GM23338 (cell line): ENCODE data around the gene SUSD4. TPM values are rescaled to one million over a fixed set of nuclear protein-coding genes. Genes with fewer than 3 reads are reported as not detected.

Experiments used
- ATAC-seq: fragments of 200-7000 bp; cut with Tn5 transposase; 3 replicates; pipeline ENCODE4 v1.9.1; 2020
- DNase-seq: peaks from one replicate; pipeline ENCODE4 v3.0.0-alpha.2; 2015; ENCODE audit warnings: low spot score
- H2AFZ ChIP-seq: fragments of 200-600 bp; sonication (generic); 2 replicates; pipeline ENCODE4 v1.8.0; 2016; ENCODE audit warnings: antibody characterized with exemption, mild to moderate bottlenecking, moderate library complexity
- H3F3A ChIP-seq: fragments of 200-600 bp; sonication (generic); replicated peaks from 2 replicates; pipeline ENCODE4 v1.8.0; 2017; ENCODE audit warnings: antibody characterized with exemption, mixed run types, low read depth
- H3K27ac ChIP-seq: fragments of 200-600 bp; sonication (generic); 2 replicates; pipeline ENCODE4 v1.6.1; 2016; ENCODE audit warnings: low read depth
- H3K27me3 ChIP-seq: fragments of 200-600 bp; sonication (generic); 2 replicates; pipeline ENCODE4 v1.8.0; 2016; ENCODE audit warnings: mild to moderate bottlenecking, mixed run types, moderate library complexity; ENCODE audit not compliant: insufficient read depth
- H3K36me3 ChIP-seq: fragments of 200-600 bp; sonication (generic); 2 replicates; pipeline ENCODE4 v1.8.0; 2016; ENCODE audit warnings: mild to moderate bottlenecking; ENCODE audit not compliant: insufficient read depth
- H3K4me1 ChIP-seq: fragments of 200-600 bp; sonication (generic); 2 replicates; pipeline ENCODE4 v1.8.0; 2016; ENCODE audit warnings: mild to moderate bottlenecking, moderate library complexity; ENCODE audit not compliant: insufficient read depth
- H3K4me2 ChIP-seq: fragments of 200-600 bp; sonication (generic); 2 replicates; pipeline ENCODE4 v1.7.1; 2017; ENCODE audit warnings: mixed run types
- H3K4me3 ChIP-seq: fragments of 200-600 bp; sonication (generic); 2 replicates; pipeline ENCODE4 v1.6.1; 2016; ENCODE audit warnings: mixed run types
- H3K79me2 ChIP-seq: fragments of 200-600 bp; sonication (generic); replicated peaks from 2 replicates; pipeline ENCODE4 v1.8.0; 2017; ENCODE audit warnings: mild to moderate bottlenecking; ENCODE audit not compliant: insufficient read depth
- H3K9me2 ChIP-seq: fragments of 200-600 bp; sonication (generic); 2 replicates; pipeline ENCODE4 v1.8.0; 2017; ENCODE audit not compliant: insufficient read depth
- H4K20me1 ChIP-seq: fragments of 200-600 bp; sonication (generic); replicated peaks from 2 replicates; pipeline ENCODE4 v1.8.0; 2017; ENCODE audit warnings: mild to moderate bottlenecking; ENCODE audit not compliant: insufficient read depth
- H3K27ac Mint-ChIP-seq: 2 replicates; pipeline ENCODE4 v1.8.0; 2020; ENCODE audit warnings: inconsistent platforms, mild to moderate bottlenecking, moderate library complexity, mixed read lengths
- H3K27me3 Mint-ChIP-seq: 3 replicates; pipeline ENCODE4 v1.8.0; 2022; ENCODE audit warnings: low read depth, mild to moderate bottlenecking, moderate library complexity, mixed read lengths, inconsistent platforms; ENCODE audit not compliant: insufficient read depth, poor library complexity
- H3K36me3 Mint-ChIP-seq: 3 replicates; pipeline ENCODE4 v1.8.0; 2021; ENCODE audit warnings: low read depth, mild to moderate bottlenecking, inconsistent platforms, moderate library complexity, mixed read lengths
- H3K4me1 Mint-ChIP-seq: 3 replicates; pipeline ENCODE4 v1.8.0; 2020; ENCODE audit warnings: mild to moderate bottlenecking, inconsistent platforms, mixed read lengths
- H3K4me3 Mint-ChIP-seq: 3 replicates; pipeline ENCODE4 v1.8.0; 2021; ENCODE audit warnings: moderate library complexity, mild to moderate bottlenecking, inconsistent platforms, mixed read lengths
- H3K9me3 Mint-ChIP-seq: 3 replicates; pipeline ENCODE4 v1.8.0; 2020; ENCODE audit warnings: moderate library complexity, mild to moderate bottlenecking, inconsistent platforms, mixed read lengths
- CREB1 ChIP-seq: fragments of 250-450 bp; sonication (Bioruptor Pico); IDR thresholded peaks from 2 replicates; pipeline ENCODE4 v1.5.0; 2020; ENCODE audit warnings: low read depth, mild to moderate bottlenecking, moderate library complexity
- ETS1 ChIP-seq: IDR thresholded peaks from 2 replicates; pipeline ENCODE4 v1.6.1; 2016; ENCODE audit warnings: antibody characterized with exemption
- EZH2 ChIP-seq: fragments of 200-600 bp; sonication (generic); IDR thresholded peaks from one replicate; pipeline ENCODE4 v1.8.0; 2017; ENCODE audit warnings: antibody characterized with exemption, mild to moderate bottlenecking, low read depth; ENCODE audit not compliant: unreplicated experiment
- EZH2phosphoT487 ChIP-seq: fragments of 200-600 bp; sonication (generic); IDR thresholded peaks from one replicate; pipeline ENCODE4 v1.8.1; 2018; ENCODE audit warnings: antibody characterized with exemption; ENCODE audit not compliant: unreplicated experiment
- JUNB ChIP-seq: IDR thresholded peaks from one replicate; pipeline ENCODE4 v1.6.1; 2016; ENCODE audit warnings: antibody characterized with exemption; ENCODE audit not compliant: unreplicated experiment
- POLR2AphosphoS5 ChIP-seq: IDR thresholded peaks from 2 replicates; pipeline ENCODE4 v1.6.1; 2016; ENCODE audit warnings: antibody characterized with exemption, low read depth
- REST ChIP-seq: IDR thresholded peaks from one replicate; pipeline ENCODE4 v1.6.1; 2018; ENCODE audit warnings: antibody characterized with exemption; ENCODE audit not compliant: unreplicated experiment
- STAT1 ChIP-seq: IDR thresholded peaks from one replicate; pipeline ENCODE4 v1.6.1; 2016; ENCODE audit warnings: antibody characterized with exemption; ENCODE audit not compliant: unreplicated experiment
- ZNF114 ChIP-seq: fragments of 250-450 bp; sonication (Bioruptor Pico); IDR thresholded peaks from 2 replicates; pipeline ENCODE4 v1.5.0; 2020; ENCODE audit warnings: mild to moderate bottlenecking, moderate library complexity
- ZNF331 ChIP-seq: fragments of 250-450 bp; sonication (Bioruptor Pico); IDR thresholded peaks from 2 replicates; pipeline ENCODE4 v1.5.0; 2020; ENCODE audit warnings: low read depth, mild to moderate bottlenecking, moderate library complexity
- polyA plus RNA-seq: library from polyadenylated mRNA; unstranded; fragments of >200 nt; fragmentation: Nextera tagmentation; extraction: Ambion mirVana; gene quantifications from 2 replicates; pipeline ENCODE4 v1.2.1, GENCODE V29; 2016
- total RNA-seq: library from RNA; depleted of rRNA; stranded (reverse); fragments of >200 nt; shearing (Covaris generic); gene quantifications from 2 replicates; pipeline ENCODE4 v1.2.3, GENCODE V29; 2014
- TF ChIP-seq, protein P1 (sequence below): fragments of 250-450 bp; sonication (Bioruptor Pico); IDR thresholded peaks from 2 replicates; pipeline ENCODE4 v1.5.0; 2020; ENCODE audit warnings: mild to moderate bottlenecking, moderate library complexity
- TF ChIP-seq, protein P2 (sequence below), 2 experiments: fragments of 200-600 bp in 1 of 2; sonication (generic) in 1 of 2; conservative IDR thresholded peaks; 2 replicates each; pipeline versions ENCODE4 v1.5.1 to v1.6.1; 2016 to 2017; ENCODE audit warnings: antibody characterized with exemption in 2 of 2, low read depth in 2 of 2, mild to moderate bottlenecking in 2 of 2, moderate library complexity in 1 of 2

Gene SUSD4
- total and polyA plus RNA-seq, 2 experiments from 2014 or later, result 2.3 to 3.6 TPM

DNA sequence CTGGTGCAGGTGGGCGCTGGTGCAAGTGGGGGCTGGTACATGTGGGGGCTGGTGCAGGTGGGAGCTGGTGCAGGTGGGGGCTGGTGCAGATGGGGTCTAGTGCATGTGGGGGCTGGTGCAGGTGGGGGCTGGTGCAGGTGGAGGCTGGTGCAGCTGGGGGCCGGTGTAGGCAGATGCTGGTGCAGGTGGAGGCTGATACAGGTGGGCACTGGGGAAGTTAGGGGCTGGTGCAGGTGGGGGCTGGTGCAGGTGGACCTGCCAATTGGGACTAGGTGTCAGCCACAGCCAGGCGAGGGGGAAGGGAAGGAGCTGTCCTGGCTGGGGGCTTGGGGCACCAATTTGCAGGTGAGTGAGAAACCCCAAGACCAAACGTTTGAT is 174.5 kb downstream of the SUSD4 start:
- TF ChIP-seq ZNF331 (CRISPR knock-in tag) (no peak), EZH2phosphoT487 (no peak), ZNF114 (no peak), STAT1 (no peak), CREB1 (CRISPR knock-in tag) (no peak), POLR2AphosphoS5 (no peak), ETS1 (no peak), REST (no peak), EZH2 (no peak), JUNB (no peak)
- TF ChIP-seq, protein P1, sequence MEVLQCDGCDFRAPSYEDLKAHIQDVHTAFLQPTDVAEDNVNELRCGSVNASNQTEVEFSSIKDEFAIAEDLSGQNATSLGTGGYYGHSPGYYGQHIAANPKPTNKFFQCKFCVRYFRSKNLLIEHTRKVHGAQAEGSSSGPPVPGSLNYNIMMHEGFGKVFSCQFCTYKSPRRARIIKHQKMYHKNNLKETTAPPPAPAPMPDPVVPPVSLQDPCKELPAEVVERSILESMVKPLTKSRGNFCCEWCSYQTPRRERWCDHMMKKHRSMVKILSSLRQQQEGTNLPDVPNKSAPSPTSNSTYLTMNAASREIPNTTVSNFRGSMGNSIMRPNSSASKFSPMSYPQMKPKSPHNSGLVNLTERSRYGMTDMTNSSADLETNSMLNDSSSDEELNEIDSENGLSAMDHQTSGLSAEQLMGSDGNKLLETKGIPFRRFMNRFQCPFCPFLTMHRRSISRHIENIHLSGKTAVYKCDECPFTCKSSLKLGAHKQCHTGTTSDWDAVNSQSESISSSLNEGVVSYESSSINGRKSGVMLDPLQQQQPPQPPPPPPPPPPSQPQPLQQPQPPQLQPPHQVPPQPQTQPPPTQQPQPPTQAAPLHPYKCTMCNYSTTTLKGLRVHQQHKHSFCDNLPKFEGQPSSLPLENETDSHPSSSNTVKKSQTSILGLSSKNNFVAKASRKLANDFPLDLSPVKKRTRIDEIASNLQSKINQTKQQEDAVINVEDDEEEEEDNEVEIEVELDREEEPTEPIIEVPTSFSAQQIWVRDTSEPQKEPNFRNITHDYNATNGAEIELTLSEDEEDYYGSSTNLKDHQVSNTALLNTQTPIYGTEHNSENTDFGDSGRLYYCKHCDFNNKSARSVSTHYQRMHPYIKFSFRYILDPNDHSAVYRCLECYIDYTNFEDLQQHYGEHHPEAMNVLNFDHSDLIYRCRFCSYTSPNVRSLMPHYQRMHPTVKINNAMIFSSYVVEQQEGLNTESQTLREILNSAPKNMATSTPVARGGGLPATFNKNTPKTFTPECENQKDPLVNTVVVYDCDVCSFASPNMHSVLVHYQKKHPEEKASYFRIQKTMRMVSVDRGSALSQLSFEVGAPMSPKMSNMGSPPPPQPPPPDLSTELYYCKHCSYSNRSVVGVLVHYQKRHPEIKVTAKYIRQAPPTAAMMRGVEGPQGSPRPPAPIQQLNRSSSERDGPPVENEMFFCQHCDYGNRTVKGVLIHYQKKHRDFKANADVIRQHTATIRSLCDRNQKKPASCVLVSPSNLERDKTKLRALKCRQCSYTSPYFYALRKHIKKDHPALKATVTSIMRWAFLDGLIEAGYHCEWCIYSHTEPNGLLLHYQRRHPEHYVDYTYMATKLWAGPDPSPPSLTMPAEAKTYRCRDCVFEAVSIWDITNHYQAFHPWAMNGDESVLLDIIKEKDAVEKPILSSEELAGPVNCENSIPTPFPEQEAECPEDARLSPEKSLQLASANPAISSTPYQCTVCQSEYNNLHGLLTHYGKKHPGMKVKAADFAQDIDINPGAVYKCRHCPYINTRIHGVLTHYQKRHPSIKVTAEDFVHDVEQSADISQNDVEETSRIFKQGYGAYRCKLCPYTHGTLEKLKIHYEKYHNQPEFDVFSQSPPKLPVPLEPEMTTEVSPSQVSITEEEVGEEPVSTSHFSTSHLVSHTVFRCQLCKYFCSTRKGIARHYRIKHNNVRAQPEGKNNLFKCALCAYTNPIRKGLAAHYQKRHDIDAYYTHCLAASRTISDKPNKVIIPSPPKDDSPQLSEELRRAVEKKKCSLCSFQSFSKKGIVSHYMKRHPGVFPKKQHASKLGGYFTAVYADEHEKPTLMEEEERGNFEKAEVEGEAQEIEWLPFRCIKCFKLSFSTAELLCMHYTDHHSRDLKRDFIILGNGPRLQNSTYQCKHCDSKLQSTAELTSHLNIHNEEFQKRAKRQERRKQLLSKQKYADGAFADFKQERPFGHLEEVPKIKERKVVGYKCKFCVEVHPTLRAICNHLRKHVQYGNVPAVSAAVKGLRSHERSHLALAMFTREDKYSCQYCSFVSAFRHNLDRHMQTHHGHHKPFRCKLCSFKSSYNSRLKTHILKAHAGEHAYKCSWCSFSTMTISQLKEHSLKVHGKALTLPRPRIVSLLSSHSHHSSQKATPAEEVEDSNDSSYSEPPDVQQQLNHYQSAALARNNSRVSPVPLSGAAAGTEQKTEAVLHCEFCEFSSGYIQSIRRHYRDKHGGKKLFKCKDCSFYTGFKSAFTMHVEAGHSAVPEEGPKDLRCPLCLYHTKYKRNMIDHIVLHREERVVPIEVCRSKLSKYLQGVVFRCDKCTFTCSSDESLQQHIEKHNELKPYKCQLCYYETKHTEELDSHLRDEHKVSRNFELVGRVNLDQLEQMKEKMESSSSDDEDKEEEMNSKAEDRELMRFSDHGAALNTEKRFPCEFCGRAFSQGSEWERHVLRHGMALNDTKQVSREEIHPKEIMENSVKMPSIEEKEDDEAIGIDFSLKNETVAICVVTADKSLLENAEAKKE (CRISPR knock-in tag), result no peak
- TF ChIP-seq, protein P2, sequence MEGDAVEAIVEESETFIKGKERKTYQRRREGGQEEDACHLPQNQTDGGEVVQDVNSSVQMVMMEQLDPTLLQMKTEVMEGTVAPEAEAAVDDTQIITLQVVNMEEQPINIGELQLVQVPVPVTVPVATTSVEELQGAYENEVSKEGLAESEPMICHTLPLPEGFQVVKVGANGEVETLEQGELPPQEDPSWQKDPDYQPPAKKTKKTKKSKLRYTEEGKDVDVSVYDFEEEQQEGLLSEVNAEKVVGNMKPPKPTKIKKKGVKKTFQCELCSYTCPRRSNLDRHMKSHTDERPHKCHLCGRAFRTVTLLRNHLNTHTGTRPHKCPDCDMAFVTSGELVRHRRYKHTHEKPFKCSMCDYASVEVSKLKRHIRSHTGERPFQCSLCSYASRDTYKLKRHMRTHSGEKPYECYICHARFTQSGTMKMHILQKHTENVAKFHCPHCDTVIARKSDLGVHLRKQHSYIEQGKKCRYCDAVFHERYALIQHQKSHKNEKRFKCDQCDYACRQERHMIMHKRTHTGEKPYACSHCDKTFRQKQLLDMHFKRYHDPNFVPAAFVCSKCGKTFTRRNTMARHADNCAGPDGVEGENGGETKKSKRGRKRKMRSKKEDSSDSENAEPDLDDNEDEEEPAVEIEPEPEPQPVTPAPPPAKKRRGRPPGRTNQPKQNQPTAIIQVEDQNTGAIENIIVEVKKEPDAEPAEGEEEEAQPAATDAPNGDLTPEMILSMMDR (conservative IDR thresholded peaks at IDR 0.05; ENCODE audit: low read depth in 2 of 2), result no peak
- no peak overlapping the region for H3K27ac Mint-ChIP-seq
- Histone ChIP-seq H2AFZ (no peak overlapping the region), H3K27ac (no peak overlapping the region), H3K36me3 (no peaks in the 10 kb centered on the region), H3K9me2 (no peaks in the 10 kb centered on the region), H3K79me2 (no peaks in the 10 kb centered on the region), H3K4me3 (no peak overlapping the region), H3F3A (no peaks in the 10 kb centered on the region), H3K27me3 (no peaks in the 10 kb centered on the region), H3K4me2 (no peak overlapping the region), H3K4me1 (no peaks in the 10 kb centered on the region), H4K20me1 (no peaks in the 10 kb centered on the region)
- H3K4me1 Mint-ChIP-seq, result no peaks in the 10 kb centered on the region; the same call in 2 of the 3 replicates
- H3K27me3 Mint-ChIP-seq, result no peaks in the 10 kb centered on the region
- DNase-seq, result no peak
- H3K9me3 Mint-ChIP-seq, result no peaks in the 10 kb centered on the region
- H3K36me3 Mint-ChIP-seq, result no peaks in the 10 kb centered on the region
- H3K4me3 Mint-ChIP-seq, result no peak overlapping the region
- no peak for ATAC-seq
